Left forelimb (tissue), 1 donor: ENCODE data around the gene RASD2.

Experiments
- DNase-seq: peaks from one replicate; pipeline ENCODE4 v3.0.0-alpha.2; 2018; ENCODE audit warnings: low spot score

RASD2 gene

DNA sequence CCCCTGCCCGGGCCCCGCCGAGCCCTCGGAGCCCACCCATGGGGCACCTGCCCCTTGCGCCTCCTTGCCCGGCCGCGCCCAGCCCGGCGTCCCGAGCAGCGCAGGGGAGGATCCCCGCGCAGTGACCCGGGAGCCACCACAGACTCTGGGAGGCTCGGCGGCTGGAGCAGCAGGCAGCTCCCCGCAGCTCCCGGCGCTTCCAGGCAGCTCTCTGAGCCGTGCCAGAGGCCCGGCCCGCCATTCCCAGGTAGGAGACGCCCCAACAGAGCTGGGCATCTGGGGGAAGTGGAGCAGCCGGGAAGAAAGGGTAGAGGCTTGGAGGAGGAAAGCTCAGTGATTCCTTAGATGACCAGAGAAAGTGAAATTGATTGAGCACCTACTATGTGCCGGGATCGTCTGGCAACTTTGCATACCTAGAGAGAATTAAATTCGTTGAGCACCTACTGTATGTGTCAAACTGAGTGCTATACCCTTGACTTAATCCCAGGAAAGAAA, 670 bp downstream of the RASD2 start:
- DNase-seq: no peak

DNA sequence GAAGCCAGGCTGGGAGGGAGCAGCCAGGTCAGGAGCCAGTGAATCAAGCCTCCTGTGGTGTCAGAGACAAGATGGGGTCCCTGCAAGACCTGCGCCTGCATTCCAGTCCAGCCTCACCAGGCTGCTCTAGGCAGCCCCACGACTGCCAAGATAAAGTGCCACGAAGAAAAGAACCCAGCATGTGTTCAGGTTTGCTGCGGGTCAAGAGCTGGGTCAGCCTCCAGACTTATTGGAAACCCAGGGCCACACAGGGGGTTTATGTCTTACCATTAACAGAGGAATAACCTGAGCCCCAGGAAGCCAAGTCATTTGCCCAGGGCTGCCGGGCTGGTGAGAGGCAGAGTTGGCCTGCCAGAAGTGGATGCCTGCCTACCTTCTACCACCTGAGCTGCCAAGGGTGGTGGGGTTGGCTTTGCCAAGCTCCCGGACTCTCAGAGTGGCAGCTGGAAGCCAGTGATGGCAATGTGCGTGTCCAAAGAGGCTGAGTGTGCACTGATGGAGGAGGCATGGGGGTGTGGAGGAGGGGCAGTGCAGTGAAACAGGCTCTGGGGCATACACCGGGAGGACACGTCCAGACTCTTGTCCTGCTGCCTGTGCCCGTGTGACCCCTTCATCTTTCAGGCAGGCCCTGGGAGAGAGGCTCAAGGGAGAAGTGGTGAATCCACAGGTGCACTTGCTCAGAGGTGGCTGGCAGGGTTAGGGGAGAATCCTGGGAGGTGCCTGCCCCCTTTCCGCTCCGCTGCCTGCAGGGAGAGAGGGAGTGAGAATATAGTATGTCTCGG, 1.7 kb downstream of the RASD2 start:
- no peak for DNase-seq

DNA sequence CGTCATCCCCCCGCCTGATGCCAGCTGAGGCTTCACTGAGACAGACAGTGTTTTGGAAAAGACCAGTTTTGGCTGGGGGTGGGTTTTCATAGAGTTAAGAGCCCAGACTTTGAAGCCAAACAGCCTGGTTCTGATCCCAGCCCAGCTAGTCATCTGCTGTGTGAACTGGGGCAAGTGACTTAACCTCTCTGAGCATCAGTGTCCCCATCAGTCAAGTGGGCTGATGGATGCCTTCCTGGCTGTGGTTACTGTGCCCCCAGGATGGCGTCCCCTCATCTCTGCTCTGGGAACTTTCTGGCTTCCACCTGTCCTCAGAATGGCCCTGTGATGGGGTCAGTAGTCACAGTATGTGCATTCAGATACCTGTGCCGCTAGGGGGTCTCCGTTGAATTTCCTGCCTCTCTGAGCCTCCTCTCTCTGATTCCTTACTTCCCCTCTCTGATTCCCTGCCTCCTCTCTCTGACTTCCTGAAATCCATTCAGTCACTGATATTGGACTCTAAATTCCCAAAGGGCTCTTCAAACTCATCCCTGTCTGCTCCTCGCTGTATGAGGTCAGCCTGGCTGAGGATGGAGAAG, 2.4 kb downstream of the RASD2 start:
- DNase-seq: no peak

DNA sequence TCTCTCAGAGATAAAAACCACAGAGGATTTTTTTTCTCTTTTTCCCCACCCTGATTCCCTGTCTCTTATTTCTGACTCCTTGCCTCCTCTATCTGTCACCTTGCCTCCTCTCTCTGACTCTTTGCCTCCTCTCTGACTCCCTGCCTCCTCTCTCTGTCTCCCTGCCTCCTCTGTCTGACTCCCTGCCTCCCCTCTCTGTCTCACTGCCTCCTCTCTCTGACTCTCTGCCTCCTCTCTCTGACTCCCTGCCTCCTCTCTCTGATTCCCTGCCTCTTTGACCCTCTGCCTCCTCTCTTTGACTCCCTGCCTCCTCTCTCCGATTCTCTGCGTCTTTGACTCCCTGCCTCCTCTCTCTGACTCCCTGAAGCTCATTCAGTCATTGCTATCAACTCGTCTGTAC, 3.1 kb downstream of the RASD2 start:
- DNase-seq: no peak

GRCh38 chr22:35544189-35544588, 3.6 kb downstream of the RASD2 start:
- DNase-seq: no peak

GRCh38 chr22:35544827-35545226, 4.2 kb downstream of the RASD2 start:
- no peak for DNase-seq

DNA sequence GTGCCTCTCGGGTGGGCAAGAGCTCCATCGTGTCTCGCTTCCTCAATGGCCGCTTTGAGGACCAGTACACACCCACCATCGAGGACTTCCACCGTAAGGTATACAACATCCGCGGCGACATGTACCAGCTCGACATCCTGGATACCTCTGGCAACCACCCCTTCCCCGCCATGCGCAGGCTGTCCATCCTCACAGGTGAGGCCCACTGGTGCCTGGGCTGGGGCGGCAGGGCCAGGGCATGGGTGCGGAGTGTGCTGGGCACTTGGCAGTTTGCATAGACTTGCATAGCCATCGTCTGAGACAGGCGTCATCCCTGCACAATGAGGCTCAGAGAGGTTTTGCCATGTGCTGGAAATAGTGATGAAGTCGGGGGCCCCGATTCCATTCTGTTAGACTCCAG, 6.3 kb downstream of the RASD2 start:
- no peak for DNase-seq

- no peak for DNase-seq
Observed at GRCh38 chr22:35547987-35548721, 7.5 kb downstream of the RASD2 start.

DNA sequence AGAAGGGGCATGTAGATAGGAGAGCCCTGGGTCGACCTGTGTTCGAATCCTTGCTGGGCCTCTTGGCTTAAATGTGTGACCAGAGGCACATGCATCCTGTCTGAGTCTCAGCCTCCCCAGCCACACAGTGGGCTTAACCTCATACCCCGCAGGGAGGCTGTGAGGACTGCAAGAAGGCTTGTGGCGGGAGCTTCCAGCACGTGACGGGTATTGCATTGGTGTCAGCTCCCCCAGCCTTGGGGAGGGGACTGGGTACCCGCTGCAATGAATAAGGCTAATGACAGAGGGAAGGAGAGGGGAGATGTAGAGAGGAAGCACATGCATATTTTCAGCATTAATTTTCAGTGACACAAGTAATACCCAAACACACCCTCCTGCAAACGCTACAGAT, 8.1 kb downstream of the RASD2 start:
- no peak for DNase-seq

- DNase-seq: no peak
Observed at GRCh38 chr22:35549328-35549727, 8.7 kb downstream of the RASD2 start.

GRCh38 chr22:35551549-35552177, 11.0 kb downstream of the RASD2 start:
- DNase-seq: no peak

GRCh38 chr22:35552196-35552842, 11.7 kb downstream of the RASD2 start:
- DNase-seq: no peak

GRCh38 chr22:35552846-35553245, 12.2 kb downstream of the RASD2 start:
- DNase-seq: no peak

GRCh38 chr22:35553341-35553740, 12.7 kb downstream of the RASD2 start:
- DNase-seq: no peak

DNA sequence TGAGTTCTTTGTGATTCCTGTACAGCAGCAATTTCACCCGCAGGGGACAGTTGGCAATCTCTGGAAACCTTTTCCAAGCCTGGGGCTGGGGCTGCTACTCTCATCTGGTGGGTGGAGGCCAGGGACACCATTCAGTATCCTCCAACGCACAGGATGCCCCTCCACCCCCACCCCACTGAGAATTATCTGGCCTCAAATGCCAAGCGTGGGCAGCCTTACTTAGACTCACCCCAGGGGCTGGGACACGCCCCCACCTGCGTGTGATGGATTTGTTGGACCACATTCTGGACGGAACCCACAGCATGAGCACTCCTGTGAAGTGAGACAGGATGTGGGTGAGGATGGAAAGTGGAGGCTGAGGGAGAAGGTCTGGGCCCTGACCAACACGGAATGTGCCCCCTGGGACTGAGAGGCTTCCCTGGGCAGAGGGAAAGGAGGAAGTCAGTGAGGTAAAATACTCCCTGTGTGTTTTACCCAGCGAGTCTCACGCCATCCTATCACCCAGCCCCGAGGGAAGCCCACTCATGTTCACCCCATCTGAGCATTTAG, 13.7 kb downstream of the RASD2 start:
- no peak for DNase-seq

DNA sequence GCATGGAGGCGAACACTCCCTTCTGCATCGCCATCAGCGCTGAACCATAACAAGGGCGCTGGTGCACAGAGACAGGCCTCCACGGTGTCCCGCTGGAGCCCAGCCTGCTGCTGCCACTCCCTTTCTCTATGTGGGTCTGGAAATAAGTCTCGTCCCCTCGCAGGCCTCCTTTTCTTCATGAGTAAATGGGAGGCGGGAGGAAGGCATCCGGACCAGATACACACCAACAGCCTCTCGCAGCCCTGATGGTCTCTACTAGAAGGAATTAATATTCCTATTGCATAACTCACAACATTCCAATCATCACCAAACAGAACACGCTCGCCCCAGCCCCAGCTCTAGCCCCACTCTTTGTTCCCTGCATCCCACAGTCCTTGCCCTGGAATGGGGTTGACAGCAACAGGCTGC, 14.9 kb downstream of the RASD2 start:
- DNase-seq: no peak

- DNase-seq: no peak
Observed at GRCh38 chr22:35555946-35556547, 15.4 kb downstream of the RASD2 start.

DNA sequence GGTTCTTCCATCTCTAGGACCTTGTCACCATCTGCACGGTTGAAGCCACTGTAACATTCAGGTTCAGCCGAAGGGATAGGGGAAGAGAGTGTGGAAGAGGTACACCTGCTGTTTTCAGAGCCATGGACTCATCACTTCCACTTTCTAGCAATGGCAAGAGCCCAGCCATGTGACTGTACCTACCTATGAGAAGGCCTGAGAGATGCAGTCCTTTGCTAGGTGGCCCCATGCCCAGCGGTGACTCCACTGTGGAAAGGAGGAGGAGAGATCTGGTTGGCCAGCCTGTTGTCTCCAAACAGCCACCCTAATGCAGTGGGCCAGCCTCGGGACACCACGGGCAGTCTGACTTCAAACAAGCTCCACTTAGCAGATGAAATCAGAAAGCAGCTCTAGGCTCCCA, 16.0 kb downstream of the RASD2 start:
- no peak for DNase-seq

DNA sequence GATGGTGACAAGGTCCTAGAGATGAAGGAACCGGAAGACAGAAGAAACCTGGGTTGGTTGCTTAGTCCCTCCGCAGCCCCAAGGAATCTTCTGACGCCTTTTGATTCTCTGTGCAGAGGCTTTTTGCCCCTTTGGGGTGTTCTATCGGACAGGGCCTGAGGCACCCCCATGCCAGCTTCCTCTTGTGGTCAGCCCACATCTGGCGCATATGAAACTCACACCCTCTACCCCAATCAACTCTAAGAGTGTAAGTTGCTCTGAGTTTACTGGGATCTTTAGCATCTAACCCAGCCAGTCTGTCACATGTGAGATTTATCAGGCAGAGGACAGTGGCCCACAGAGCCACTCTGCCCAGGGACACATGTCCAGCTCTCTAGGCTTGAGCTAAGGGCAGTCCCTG, 17.4 kb downstream of the RASD2 start:
- no peak for DNase-seq

- no peak for DNase-seq
Observed at GRCh38 chr22:35558719-35559118, 18.1 kb downstream of the RASD2 start.

GRCh38 chr22:35559354-35560005, 18.8 kb downstream of the RASD2 start:
- DNase-seq: no peak
